ENCODE data around the gene TRIM37. TPM values are rescaled to one million over a fixed set of nuclear protein-coding genes. Genes with fewer than 3 reads are reported as not detected.

TRIM37 gene
- total and polyA plus RNA-seq, 4 donors: 9.1 to 39.0 (median 16.8) TPM

GRCh38 chr17:59002126-59002525 is 104.6 kb downstream of the TRIM37 start:
- ATAC-seq (ENCODE audit: insufficient read depth, low FRiP score): no peak
- Histone ChIP-seq H3K36me3 (ENCODE audit: control insufficient read depth in 4 of 4, insufficient read depth in 4 of 4, low read length in 4 of 4) (peaks cover 2 to 14% (median 7%) of the 10 kb centered on the region in 4 donors), H3K4me3 (no peak overlapping the region), H3K9ac (ENCODE audit: insufficient read depth in 1 of 2, low read length in 2 of 2) (no peak overlapping the region), H3K27me3 (ENCODE audit: control insufficient read depth in 3 of 3, insufficient read depth in 3 of 3, low read length in 2 of 3) (no peaks in the 10 kb centered on the region), H3K4me1 (ENCODE audit: control insufficient read depth in 5 of 5, insufficient read depth in 5 of 5, low read length in 5 of 5) (no peaks in the 10 kb centered on the region), H3K27ac (ENCODE audit: low read depth in 1 of 2, low read length in 1 of 2) (peak overlapping the region in 1 of 2 donors; percentile 47), H3K9me3 (ENCODE audit: control insufficient read depth in 4 of 4, insufficient read depth in 3 of 4, low read length in 3 of 4) (no peaks in the 10 kb centered on the region)
- TF ChIP-seq CTCF (IDR thresholded peaks at IDR 0.05; ENCODE audit: control extremely low read depth, extremely low read depth): no peak
- no peak for DNase-seq
- WGBS, 2 donors: 89 to 92% methylated on average over 3 of the region's 3 CpGs

- H3K27ac ChIP-seq (ENCODE audit: low read depth in 1 of 2, low read length in 1 of 2): peak overlapping the region in 1 of 2 donors; percentile 64
- H3K9me3 ChIP-seq (ENCODE audit: control insufficient read depth in 4 of 4, insufficient read depth in 3 of 4, low read length in 3 of 4): no peaks in the 10 kb centered on the region
- WGBS, 2 donors: 18 to 23% methylated on average over 10 of the region's 10 CpGs
- no peaks in the 10 kb centered on the region for H3K27me3 ChIP-seq (ENCODE audit: control insufficient read depth in 3 of 3, insufficient read depth in 3 of 3, low read length in 2 of 3)
- TF ChIP-seq CTCF (IDR thresholded peaks at IDR 0.05; ENCODE audit: control extremely low read depth, extremely low read depth): no peak
- H3K9ac ChIP-seq (ENCODE audit: insufficient read depth in 1 of 2, low read length in 2 of 2): peak overlapping the region in 1 of 2 donors; percentile 23
- ATAC-seq (ENCODE audit: insufficient read depth, low FRiP score) (no peak), DNase-seq (peak; percentile 17 to 50 (median 48))
- no peak overlapping the region for H3K4me3 ChIP-seq
- H3K36me3 ChIP-seq (ENCODE audit: control insufficient read depth in 4 of 4, insufficient read depth in 4 of 4, low read length in 4 of 4): peaks cover 2 to 14% (median 8%) of the 10 kb centered on the region in 4 donors
- H3K4me1 ChIP-seq (ENCODE audit: control insufficient read depth in 5 of 5, insufficient read depth in 5 of 5, low read length in 5 of 5): no peaks in the 10 kb centered on the region
Measured at GRCh38 chr17:59001158-59001814, 105.4 kb downstream of the TRIM37 start.

GRCh38 chr17:59000022-59000421 is 106.7 kb downstream of the TRIM37 start:
- Histone ChIP-seq H3K9ac (ENCODE audit: insufficient read depth in 1 of 2, low read length in 2 of 2) (no peak overlapping the region), H3K4me1 (ENCODE audit: control insufficient read depth in 5 of 5, insufficient read depth in 5 of 5, low read length in 5 of 5) (no peaks in the 10 kb centered on the region), H3K27ac (ENCODE audit: low read depth in 1 of 2, low read length in 1 of 2) (no peak overlapping the region), H3K27me3 (ENCODE audit: control insufficient read depth in 3 of 3, insufficient read depth in 3 of 3, low read length in 2 of 3) (no peaks in the 10 kb centered on the region), H3K9me3 (ENCODE audit: control insufficient read depth in 4 of 4, insufficient read depth in 3 of 4, low read length in 3 of 4) (no peaks in the 10 kb centered on the region), H3K36me3 (ENCODE audit: control insufficient read depth in 4 of 4, insufficient read depth in 4 of 4, low read length in 4 of 4) (peaks cover 5 to 14% (median 8%) of the 10 kb centered on the region in 4 donors), H3K4me3 (no peak overlapping the region)
- no peak for TF ChIP-seq CTCF (IDR thresholded peaks at IDR 0.05; ENCODE audit: control extremely low read depth, extremely low read depth)
- DNase-seq: no peak
- ATAC-seq (ENCODE audit: insufficient read depth, low FRiP score): no peak
- 98 to 100% methylated on average over 1 of the region's 1 CpG for WGBS, 2 donors

Measured in lung (tissue), 12 donors.